Measurements from ENCODE around the gene ILF3. TPM values are rescaled to one million over a fixed set of nuclear protein-coding genes. Genes with fewer than 3 reads are reported as not detected.
A peak's percentile ranks its signal among the peaks of the same experiment; 100 is the strongest.

The ILF3 gene
- total RNA-seq, 3 donors from 2014 or later: 80.2 to 166 (median 115) TPM

GRCh38 chr19:10624585-10624984 is 29.6 kb upstream of the ILF3 start:
- Histone ChIP-seq H3K9me3 (no peaks in the 10 kb centered on the region), H3K27ac (peak overlapping the region; percentile 92 to 95), H3K27me3 (no peaks in the 10 kb centered on the region), H3K36me3 (no peaks in the 10 kb centered on the region), H3K4me3 (peak overlapping the region in 2 of 3 donors; percentile 82 to 89), H3K4me1 (peaks cover 0 to 15% of the 10 kb centered on the region in 2 donors)
- no peak for TF ChIP-seq CTCF (IDR thresholded peaks at IDR 0.05)
- no peak for DNase-seq (ENCODE audit: low spot score in 2 of 2)
- intact Hi-C loops (cut with DNase I; ENCODE audit: low total_unique reads): no loop called here

GRCh38 chr19:10625003-10625761 is 29.0 kb upstream of the ILF3 start, which contains the start of gene SLC44A2:
Gene SLC44A2, plus strand, starts transcription at chr19:10625553. Its CDS starts 81 bp downstream, at chr19:10625634.
- intact Hi-C loops (cut with DNase I; ENCODE audit: low total_unique reads): no loop called here
- H3K4me1 ChIP-seq: peaks cover 0 to 15% of the 10 kb centered on the region in 2 donors
- H3K27ac ChIP-seq: peak within 1 kb of the TSS; percentile 92 to 95
- H3K4me3 ChIP-seq: peak within 1 kb of the TSS; percentile 52 to 89 (median 82)
- H3K9me3 ChIP-seq: no peaks in the 10 kb centered on the region
- H3K27me3 ChIP-seq: no peaks in the 10 kb centered on the region
- no peaks in the 10 kb centered on the region for H3K36me3 ChIP-seq
- peak; percentile 80 to 95 for DNase-seq (ENCODE audit: low spot score in 2 of 2)
- TF ChIP-seq POLR2A (IDR thresholded peaks at IDR 0.05) (peak; percentile 25), CTCF (IDR thresholded peaks at IDR 0.05) (no peak), POLR2AphosphoS5 (IDR thresholded peaks at IDR 0.05) (peak; percentile 58 to 83 (median 81))

- TF ChIP-seq POLR2AphosphoS5 (IDR thresholded peaks at IDR 0.05): no peak
- TF ChIP-seq POLR2A (IDR thresholded peaks at IDR 0.05): no peak
- no peak for TF ChIP-seq CTCF (IDR thresholded peaks at IDR 0.05)
- DNase-seq (ENCODE audit: low spot score in 2 of 2): no peak
- Histone ChIP-seq H3K4me3 (peak overlapping the region; percentile 52 to 89 (median 82)), H3K27ac (peak overlapping the region; percentile 92 to 95), H3K27me3 (no peaks in the 10 kb centered on the region), H3K9me3 (no peaks in the 10 kb centered on the region), H3K36me3 (no peaks in the 10 kb centered on the region), H3K4me1 (peaks cover 0 to 15% of the 10 kb centered on the region in 2 donors)
- intact Hi-C loops (cut with DNase I; ENCODE audit: low total_unique reads): no loop called here
Measured at GRCh38 chr19:10625762-10626138, 28.4 kb upstream of the ILF3 start.

DNA sequence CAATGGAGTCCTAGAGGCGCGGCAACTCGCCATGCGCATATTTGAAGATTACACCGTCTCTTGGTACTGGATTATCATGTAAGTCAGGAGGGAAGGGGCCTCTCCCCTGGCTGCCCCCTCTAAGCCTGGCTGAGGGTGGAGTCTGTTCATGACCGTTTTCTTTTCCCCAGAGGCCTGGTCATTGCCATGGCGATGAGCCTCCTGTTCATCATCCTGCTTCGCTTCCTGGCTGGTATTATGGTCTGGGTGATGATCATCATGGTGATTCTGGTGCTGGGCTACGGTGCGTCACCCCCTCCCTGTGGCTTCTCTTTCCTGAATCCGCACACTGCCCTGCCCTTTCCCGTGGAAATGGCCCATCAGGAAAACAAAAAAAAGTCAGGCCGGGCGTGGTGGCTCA is 22.3 kb upstream of the ILF3 start:
- Histone ChIP-seq H3K27ac (no peak overlapping the region), H3K4me1 (no peaks in the 10 kb centered on the region), H3K9me3 (no peaks in the 10 kb centered on the region), H3K36me3 (peaks cover 4% of the 10 kb centered on the region), H3K4me3 (no peak overlapping the region), H3K27me3 (no peaks in the 10 kb centered on the region)
- TF ChIP-seq CTCF (IDR thresholded peaks at IDR 0.05) (no peak), POLR2A (IDR thresholded peaks at IDR 0.05) (no peak), POLR2AphosphoS5 (IDR thresholded peaks at IDR 0.05) (no peak)
- intact Hi-C loops (cut with DNase I; ENCODE audit: low total_unique reads): no loop called here
- DNase-seq (ENCODE audit: low spot score in 2 of 2): no peak

DNA sequence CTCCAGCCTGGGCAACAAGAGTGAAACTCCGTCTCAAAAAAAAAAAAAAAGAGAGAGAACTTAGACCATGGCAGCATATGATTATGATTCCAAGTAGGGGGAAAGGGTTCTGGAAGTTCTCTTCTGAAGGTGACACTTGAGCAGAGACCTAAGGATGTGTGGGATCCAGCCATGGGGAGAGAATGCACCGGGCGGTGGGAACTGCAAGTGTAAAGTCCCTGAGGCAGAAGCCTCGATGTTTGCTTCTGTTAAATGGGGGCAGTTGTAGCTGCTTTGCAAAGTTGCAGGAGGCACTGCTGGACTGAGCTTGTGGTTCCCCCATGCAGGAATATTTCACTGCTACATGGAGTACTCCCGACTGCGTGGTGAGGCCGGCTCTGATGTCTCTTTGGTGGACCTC is 19.7 kb upstream of the ILF3 start:
- Histone ChIP-seq H3K4me3 (no peak overlapping the region), H3K9me3 (no peaks in the 10 kb centered on the region), H3K36me3 (peaks cover 4% of the 10 kb centered on the region)

More for the DNA sequence above, 19.7 kb upstream of the ILF3 start:
- DNase-seq (ENCODE audit: low spot score in 2 of 2): no peak
- Histone ChIP-seq H3K27ac (no peak overlapping the region), H3K4me1 (no peaks in the 10 kb centered on the region), H3K27me3 (no peaks in the 10 kb centered on the region)
- TF ChIP-seq CTCF (IDR thresholded peaks at IDR 0.05) (no peak), POLR2AphosphoS5 (IDR thresholded peaks at IDR 0.05) (no peak), POLR2A (IDR thresholded peaks at IDR 0.05) (no peak)
- intact Hi-C loops (cut with DNase I; ENCODE audit: low total_unique reads): no loop called here
